NCI-H446 treated with DMSO at 0.1 percent for 48 hours (cell line): ENCODE data around the gene TTYH2.
"Not testable (repeated sequence)": the region's sequence is repeated elsewhere in the genome, so short reads cannot be mapped to it uniquely, and the experiment has no call there.

Experiments used
- DNase-seq: peaks from one replicate; lab custom pipeline; 2025; lab: John Stamatoyannopoulos, UW

Gene TTYH2

GRCh38 chr17:74212913-74213791 is at the start of gene TTYH2:
Gene TTYH2 (plus strand): TSS chr17:74213571. CDS start chr17:74213588, 17 bp downstream.
- peak; percentile 81 for DNase-seq

DNA sequence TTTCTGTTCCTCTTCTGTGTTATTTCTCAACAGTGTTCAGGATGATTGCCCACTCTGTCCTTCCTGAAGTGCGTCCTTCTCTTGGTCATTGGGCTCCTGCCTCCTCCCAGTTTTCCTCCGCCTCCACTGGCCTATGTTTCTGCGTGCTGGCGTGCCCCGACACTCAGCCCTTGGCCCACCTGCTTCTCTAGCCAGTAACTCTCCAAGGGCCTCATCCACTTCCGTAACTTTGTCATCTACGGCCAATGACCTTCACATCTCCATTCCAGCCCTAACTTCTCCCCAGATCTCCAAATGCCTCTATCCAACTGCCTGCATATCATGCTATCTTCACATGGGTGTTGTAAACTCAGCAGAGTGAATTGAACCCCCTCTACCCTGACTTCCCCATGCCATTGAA is 49.5 kb upstream of the TTYH2 start:
- no peak for DNase-seq

- DNase-seq, result no peak
Observed at GRCh38 chr17:74164446-74165045, 48.8 kb upstream of the TTYH2 start.

DNA sequence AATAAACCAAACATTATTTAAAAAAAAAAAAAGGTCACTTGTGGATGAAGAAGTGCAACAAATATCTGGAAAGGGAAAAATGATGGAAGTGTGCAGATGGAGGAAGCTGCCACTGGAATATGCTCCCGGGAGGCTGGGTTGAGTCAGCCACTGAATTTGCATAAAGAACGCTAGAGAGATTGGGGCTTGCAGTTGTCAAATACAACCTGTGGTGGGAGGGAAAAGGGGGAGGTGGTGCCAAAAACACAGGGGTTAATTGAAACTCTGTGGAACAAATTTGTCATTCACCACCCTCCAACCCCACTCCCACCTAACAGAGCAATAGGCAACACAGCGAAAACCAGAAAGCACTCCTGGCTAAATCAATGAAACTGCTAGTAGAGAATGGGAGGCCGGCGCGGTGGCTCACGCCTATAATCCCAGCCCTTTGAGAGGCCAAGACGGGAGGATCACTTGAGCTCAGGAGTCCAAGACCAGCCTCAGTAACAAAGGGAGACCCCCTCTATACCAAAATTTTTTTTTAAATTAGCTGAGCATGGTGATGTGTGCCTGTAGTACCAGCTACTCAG is 47.5 kb upstream of the TTYH2 start:
- no peak for DNase-seq

DNA sequence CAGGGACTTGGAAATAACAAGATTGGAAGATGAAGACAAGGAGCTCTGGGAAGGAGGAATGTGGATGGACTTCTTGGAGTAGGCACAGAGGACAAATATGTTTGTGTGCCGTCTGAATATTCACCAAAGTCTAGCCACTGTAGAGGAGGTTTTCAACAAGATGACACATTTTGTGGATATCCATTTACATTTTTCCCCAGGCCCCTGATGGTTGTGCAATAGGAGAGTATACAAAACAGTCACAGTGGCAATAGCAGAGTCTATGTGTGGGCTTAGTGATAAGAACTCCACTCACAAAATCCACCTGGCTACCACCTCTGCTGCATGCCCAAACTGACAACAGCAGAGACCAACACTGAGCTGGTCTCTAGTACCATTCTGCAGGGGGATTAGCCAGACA is 42.4 kb upstream of the TTYH2 start:
- DNase-seq, result no peak

- no peak for DNase-seq
Observed at GRCh38 chr17:74172700-74173099, 40.7 kb upstream of the TTYH2 start.

DNA sequence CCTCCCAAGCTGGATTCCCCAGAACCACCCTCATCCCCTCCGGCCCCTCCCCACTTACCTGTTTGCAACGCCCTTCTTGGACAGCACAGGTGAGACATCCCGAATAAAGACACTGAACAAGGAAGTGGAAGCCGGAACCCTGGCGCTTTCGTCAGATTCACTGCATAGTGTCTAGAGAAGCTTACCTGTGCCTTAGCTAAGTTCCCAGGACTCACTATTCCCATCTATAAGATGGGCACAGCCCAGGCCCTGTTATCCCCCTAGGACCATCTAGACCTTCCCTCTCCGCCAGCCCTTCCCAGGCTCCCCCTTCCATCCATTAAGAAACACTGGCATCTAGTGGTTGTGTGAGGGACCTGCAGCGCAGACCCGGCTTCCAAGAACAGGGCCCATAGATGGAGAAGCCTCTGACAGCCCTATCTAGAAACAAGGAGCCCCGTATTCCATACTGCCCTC is 36.8 kb upstream of the TTYH2 start:
- peak; percentile 43 for DNase-seq

DNA sequence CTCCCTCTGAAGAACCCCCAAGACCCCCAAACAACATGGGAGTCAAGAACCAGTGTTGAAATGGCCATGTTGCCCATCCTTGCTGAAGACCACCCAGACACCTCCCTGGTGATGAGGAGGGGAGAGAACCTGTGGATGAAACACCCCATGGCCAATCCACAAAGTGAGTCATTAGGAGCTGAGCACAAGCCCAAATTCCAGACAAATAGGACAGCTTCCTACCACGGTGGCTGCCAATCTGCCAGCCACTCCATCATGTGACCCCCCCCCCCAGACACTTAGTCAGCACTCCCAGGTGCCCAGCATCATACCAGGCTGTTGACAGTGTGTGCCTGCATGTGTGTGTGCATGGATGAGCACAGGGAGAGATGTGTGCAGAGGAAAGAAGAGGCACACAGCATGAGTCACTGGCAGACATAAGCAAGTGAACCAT is 36.3 kb upstream of the TTYH2 start:
- DNase-seq, result no peak

DNA sequence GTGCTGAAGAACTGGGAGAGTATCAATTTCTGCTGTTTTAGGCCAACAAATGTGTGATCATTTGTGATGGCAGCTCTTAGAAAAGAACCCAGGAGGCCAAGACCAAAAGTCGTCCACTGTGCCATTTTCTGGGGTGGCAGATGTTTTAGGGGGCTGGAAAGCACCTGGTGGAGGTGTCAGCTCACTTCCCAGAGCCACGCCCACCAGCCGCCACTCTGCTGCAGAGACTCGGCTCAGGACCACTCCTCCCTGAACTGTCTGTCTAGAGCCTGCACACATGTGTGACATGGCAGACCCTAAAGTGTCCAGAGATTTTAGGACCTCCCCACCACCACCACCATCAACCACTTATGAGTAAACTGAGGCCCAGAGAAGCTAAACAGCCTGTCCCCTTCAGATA is 33.8 kb upstream of the TTYH2 start:
- no peak for DNase-seq

DNA sequence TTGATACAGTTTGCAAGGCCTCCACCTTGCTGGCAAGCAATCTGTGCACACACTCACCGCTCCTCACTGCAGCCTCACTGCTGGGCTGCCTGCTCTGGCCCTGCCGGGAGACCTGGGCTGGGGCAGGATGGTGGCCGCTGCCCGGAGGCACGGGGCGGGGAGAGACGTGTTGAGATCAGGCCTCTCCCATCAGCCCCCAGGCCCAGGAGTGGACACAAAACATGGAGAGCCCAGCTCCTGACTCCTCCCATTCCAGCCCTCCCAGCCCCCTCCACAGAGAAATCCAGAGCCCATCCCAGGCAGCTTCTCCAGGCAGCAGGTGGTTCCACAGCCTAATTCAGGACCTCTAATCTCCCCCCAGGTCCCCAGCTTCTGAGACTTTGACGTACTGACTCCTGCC is 33.0 kb upstream of the TTYH2 start:
- no peak for DNase-seq

DNA sequence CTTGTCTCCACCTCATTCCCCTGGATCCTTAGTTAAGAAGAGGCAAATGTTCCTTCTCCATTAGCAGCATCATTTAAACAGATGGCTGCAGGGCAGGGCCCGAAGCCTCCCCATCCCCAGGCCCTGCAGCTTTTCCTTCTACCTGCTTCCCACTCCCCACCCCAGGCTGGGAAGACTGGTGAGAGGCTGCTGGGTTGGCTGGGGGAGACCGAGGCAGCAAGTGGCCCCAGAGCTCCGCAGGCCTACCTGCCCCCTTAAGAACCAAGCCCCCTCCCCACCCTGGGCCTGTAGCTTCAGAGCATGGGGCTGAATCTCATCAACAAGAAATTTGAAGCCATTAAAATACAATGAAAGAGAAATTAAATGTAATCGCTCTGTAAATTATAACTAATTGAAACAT is 32.0 kb upstream of the TTYH2 start:
- no peak for DNase-seq

GRCh38 chr17:74182041-74182723 is 31.2 kb upstream of the TTYH2 start:
- DNase-seq, result no peak

DNA sequence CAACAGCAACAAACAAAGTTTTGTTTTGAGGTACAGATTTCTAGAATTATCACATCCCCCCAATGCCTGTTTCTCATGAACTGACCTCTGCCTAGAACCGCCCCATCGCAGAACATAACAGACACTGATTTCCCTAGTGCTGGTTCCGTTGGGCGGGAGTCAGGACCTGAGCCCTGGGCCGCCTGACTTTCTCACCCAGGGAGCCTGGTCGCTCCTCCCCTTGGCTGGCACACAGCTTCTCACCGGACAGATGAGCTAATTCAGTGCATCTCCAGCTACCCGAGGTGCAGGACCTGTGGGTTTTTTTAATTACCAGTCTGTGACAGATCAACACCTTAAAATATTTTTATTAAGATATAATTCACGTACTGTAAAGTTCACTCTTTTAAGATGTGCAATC is 30.0 kb upstream of the TTYH2 start:
- DNase-seq, result no peak

- DNase-seq, result no peak
Observed at GRCh38 chr17:74185571-74186185, 27.7 kb upstream of the TTYH2 start.

DNA sequence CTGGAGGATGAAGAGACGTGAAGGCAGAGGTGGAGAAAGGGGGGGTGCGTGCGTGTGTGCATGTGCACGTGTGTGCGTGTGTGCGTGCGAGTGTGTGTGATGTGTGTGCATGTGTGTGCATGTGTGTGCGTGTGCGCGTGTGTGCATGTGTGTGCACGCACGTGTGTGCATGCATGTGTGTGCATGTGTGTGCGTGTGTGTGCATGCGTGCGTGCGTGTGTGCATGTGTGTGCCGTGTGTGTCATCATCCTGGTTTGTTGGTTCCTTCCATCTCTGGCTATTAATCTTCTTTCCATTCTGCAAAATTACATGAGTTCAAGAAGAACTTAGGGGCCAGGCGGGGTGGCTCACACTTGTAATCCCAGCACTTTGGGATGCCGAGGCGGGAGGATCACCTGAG is 26.9 kb upstream of the TTYH2 start:
- DNase-seq, result no peak

DNA sequence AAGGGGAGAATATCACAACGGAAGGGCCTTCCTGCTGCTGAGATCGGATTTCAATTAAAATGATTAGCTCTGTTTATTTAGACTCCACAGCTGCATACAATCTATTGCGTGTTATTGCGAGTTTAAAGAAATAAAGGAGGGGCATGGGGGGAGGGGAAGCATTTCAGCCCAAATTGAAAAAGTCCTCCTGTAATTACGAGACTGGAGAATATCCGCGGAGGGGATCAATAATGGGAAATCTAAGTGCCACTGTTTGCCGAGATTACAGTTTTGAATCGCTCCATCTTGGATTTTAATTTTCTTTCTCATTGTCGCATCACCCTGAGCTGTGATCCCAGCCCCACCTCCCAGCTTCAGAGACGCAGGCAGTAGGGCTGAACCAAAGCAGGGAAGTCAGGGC is 25.6 kb upstream of the TTYH2 start:
- DNase-seq, result no peak

GRCh38 chr17:74188687-74189086 is 24.7 kb upstream of the TTYH2 start:
- not testable (repeated sequence) for DNase-seq

- DNase-seq, result peak; percentile 49
Observed at GRCh38 chr17:74190154-74190553, 23.2 kb upstream of the TTYH2 start.

- DNase-seq, result no peak
Observed at GRCh38 chr17:74190807-74191406, 22.5 kb upstream of the TTYH2 start.

DNA sequence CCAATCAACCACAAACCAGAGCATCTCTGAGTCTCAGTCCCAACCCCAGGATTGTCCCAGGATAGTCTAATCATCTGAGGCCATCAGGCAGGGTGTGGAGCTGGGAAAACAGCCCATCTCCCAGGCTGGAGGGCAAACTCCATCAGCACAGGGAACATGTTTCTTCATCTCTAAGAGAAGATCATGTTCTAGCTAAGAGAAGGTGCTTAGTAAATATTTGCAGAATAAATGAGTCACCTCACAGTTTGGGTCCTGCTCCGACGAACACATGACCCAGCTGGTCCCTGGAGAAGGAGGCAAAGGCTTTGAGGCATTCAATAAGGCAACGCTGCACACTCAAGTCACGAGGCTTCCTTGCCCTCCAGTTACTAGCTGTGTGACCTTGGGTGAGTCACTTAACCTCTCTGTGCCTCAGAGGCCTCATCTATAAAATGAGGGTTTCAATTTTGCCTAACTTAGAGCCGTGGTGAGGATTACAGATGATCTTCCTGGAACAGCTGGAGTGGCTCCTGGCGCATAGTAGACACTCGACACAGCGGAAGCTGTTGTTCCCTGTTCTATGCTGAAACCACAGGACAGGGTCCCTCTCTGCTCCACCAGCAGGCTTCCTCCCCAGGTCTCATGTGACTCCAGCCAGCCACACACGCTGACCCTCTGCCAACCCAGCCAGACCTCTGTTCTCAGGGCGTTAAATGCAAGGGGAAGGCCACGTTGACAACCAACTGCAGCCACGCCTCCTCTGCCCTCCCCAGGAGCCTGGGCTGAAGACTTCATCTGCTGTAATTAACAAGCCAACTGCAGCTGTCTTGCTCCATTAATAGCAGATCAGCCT is 20.2 kb upstream of the TTYH2 start:
- DNase-seq, result no peak

DNA sequence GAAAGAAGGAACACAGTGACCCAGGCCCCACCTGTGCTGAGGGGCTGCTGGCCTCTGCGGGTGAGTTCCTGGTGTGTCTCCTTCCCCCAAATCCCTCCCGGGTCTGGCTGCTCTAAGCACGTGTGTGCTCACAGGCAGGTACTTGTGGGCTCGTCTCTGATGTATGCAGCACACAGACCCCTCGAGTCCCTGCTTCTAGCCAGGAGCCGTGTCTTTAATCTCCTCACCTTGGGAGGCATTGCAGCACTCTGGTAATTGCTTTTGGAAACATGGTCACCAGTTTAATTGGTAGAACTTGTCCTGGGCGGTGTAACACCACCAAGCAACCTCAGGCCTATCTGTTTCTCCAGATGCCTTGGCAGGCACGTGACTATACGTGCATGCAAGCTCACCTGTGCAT is 18.7 kb upstream of the TTYH2 start:
- no peak for DNase-seq
